HS-5 (cell line): ENCODE data around the gene AP3S2.
"Not testable (repeated sequence)": the region's sequence is repeated elsewhere in the genome, so short reads cannot be mapped to it uniquely, and the experiment has no call there.

Experiments used
- DNase-seq: peaks from one replicate; pipeline ENCODE4 v3.0.0-alpha.2; 2012; ENCODE audit warnings: low read depth

The AP3S2 gene

DNA sequence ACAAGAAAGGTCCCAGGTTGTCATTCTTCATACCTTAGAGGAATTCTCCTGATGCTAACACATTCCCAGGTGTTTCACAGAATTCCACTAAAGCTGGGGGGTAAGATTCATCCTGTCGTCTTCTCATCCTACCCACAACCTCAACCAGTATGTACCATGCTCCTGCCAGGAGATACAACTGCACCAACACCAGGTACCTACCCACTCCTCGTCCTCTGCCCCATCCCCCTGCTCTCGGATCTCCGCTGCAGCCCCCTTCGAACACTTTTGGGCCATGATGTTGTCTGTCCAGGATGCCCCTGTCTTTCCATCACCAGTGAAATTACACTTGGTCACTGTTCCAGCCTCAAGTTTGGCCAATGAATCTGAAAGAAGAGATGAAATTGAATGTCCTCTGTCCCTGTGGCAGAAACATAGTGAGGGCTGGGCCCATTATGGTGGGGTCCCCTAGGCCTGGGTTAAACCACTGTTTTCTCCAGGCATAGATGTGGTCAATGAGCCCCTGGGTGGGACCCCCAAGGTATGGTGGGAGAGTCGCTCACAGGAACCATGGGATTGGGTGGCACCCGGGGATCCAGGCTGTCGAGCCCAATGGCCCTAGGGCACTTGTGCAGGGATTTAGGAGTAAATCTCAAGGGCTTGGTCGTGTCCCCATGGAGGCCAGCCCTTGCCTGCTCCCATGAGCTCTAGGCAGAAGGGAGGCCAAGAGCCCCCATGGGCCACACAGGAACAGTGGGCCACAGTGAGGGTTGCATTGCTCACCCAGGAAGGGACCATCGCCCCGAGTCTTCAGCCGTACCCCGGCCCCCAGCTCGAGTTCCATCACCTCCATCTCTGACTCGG, 9.4 kb upstream of the AP3S2 start:
- no peak for DNase-seq

DNA sequence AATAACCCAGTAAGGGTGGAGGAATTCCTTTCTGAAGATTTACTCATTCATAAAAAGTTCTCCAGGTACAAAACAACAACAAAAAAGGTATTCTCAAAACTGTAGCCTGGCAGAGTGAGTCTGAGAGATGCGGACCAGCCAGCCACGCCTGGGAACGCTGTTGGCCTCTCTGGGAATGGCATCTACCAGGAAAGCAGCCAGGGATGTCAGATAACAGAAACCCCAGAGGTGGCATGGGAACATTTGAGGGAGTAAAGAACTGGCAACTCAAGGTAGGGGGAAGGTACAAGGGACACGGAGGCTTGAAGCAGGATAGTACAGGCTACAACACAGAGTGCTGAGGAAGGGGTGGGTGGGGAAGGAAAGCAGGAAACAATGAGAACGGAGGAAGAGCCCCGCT, 7.1 kb upstream of the AP3S2 start:
- DNase-seq: no peak

- DNase-seq: no peak
Observed at GRCh38 chr15:89899951-89900567, 6.3 kb upstream of the AP3S2 start.

GRCh38 chr15:89899295-89899945, 5.6 kb upstream of the AP3S2 start:
- DNase-seq: no peak

DNA sequence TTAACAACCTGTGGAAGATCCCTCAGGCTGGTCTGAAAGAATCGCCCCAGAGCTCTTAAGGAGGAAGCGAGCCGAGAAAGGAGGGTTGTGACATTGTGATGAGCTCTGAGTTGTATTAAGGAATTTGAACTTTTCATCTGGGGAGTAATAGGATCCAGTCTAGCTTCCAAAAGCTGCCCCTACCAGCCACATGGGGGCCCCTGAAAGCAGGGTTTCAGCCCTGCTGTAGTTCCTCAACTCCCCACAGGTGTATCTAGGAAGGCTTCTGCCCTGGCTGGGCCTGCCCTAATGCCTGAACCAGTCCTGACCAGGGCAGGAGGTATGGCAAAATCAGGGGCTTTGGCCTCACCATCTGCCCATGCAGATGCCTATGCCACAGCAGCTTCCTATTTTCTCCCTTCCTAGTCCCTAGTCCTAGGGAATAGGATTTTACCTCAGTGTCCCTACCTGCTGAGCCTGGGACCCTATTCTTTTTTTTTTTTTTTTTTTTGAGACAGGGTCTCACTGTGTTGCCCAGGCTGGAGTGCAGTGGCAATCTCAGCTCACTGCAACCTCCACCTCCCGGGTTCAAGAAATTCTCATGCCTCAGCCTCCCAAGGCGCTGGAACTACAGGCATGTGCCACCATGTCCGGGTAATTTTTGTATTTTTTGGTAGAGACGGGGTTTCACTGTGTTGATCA, 5.0 kb upstream of the AP3S2 start:
- no peak for DNase-seq

DNA sequence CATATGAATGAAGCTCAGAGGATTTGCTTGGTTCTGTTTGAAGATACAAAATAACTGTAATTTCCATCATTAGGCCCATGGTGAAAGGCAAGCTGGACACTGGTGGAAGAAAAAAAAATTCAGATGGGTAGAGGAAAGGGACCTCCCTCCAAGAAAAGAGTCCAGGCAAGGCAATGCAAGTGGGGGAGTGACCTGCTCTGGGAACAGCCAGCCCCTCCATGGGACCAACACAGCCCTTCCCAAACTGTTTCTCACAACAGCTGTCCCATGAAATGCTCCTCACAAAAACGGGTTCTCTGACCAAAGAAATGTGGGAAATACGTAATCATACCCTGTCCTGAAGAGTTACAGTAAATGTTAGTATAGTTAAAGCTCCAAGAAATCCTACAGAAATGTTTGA, 4.4 kb upstream of the AP3S2 start:
- no peak for DNase-seq

DNA sequence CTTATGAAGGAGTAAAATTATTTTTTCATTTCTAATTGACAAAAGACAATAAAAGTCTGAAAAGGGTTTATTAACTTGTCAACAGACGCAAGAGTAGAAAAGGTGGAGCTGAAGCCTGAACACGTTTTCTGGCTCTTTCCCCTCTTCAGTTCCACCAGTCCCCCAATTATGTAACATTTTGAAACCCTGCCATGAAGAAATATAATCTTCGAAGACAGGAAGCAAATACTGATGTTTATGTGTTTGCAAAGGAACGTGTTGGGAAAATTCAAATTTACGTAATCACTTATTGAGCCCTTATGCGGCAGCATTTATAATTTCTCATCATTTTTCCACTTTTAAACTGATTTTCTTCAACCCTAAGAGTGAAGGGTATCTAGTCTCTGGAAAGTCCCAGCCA, 767 bp downstream of the AP3S2 start:
- no peak for DNase-seq

- peak; percentile 45 for DNase-seq
Observed at GRCh38 chr15:89888214-89888804, 5.5 kb downstream of the AP3S2 start.

GRCh38 chr15:89885611-89886010, 8.2 kb downstream of the AP3S2 start:
- DNase-seq: no peak

DNA sequence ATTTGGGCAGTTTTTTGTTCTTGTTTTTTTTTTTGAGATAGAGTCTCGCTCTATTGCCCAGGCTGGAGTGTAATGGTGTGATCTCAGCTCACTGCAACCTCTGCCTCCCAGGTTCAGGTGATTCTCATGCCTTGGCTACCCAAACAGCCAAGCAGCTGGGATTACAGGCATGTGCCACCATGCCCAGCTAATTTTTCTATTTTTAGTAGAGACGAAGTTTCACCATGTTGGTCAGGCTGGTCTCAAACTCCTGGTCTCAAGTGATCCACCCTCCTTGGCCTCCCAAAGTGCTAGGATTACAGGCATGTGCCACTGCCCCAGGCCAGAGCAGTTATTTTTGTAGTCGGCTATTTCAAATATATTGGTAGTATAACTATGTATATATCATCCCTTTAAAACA, 8.6 kb downstream of the AP3S2 start:
- DNase-seq: not testable (repeated sequence)

DNA sequence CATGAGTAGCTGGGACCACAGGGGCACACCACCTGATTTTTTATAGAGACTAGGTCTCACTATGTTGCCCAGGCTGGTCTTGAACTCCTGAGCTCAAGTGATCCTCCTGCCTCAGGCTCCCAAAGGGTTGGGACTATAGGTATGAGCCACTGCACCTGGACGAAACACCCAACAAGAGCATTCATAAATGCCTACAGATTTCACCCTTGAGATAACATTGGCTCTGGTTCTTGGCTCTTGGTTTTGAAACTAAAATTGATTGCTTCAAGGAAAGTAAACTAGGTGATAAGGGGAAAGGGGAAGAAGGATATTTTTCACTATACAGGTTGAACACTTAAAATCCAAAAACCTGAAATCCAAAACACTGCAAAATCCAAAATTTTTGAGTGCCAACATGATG, 10.3 kb downstream of the AP3S2 start:
- DNase-seq: no peak

- DNase-seq: no peak
Observed at GRCh38 chr15:89880727-89881126, 13.1 kb downstream of the AP3S2 start.

DNA sequence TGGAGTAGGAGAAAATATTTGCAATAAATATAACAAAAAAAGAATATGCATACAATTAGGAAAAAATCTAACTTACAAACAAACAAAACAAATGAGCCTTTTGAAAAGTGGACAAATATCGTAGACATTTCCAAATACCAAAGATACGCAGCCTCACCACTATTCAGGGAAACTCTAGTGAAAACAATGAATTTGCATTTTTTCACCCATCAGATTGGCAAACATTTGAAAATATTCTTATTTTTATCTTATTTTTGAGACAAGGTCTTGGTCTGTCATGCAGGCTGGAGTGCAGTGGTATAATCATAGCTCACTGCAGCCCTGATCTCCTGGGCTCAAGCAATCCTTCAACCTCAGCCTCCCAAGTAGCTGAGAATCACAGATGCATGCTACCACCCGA, 15.5 kb downstream of the AP3S2 start:
- no peak for DNase-seq

DNA sequence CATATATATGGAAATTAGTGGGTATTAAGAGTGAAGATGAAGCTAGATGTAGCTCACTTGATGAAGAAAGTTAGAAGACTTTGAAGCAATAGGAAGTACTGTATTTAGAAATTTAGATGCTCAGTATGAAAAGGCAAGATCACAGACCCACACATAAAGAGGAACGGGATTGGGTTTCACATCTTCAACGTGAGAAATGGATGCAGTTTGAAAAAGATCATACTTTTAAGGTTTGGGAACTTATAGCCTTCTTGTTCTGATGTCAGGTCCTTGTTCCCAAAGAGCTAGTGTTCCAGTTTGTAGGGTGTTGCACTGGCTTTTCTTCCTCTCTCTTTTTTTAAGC, 16.7 kb downstream of the AP3S2 start:
- DNase-seq: no peak

GRCh38 chr15:89876396-89877082, 17.3 kb downstream of the AP3S2 start:
- no peak for DNase-seq

- no peak for DNase-seq
Observed at GRCh38 chr15:89875741-89876140, 18.1 kb downstream of the AP3S2 start.

DNA sequence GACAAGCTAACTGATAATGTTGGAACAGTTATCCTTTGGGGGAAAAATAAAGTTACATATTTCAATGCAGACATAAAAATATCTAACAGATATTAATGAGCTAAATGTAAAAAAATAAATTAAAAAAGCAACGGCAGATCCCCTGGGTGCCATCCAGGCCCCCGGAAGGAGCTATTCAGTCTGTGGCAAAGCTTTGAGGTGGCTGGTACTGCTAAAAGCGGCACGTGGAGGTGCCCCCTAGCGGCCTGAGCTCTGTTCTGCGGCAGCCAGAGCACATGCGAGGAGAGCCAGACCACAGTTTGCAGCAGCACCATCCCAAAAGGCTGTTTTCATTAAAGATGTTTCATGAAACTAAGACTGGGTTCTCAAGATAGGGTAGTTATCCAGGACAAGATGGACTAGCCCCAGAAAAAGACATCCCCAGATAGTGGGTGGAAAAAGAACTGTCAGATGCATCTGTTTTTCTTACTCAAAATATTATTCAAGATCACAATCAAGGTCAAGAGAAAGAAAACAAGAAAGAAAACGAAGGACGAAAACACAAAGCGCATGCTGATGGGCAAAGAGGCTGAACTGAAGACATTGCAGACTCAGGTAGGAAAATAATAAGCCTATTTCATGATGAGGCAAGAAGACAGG, 18.7 kb downstream of the AP3S2 start:
- no peak for DNase-seq

GRCh38 chr15:89870688-89871288, 23.0 kb downstream of the AP3S2 start:
- DNase-seq: no peak

GRCh38 chr15:89870006-89870405, 23.8 kb downstream of the AP3S2 start:
- no peak for DNase-seq

GRCh38 chr15:89869490-89869889, 24.3 kb downstream of the AP3S2 start:
- DNase-seq: not testable (repeated sequence)
